AG04449 (cell line): ENCODE measurements around the gene STOM.

ENCODE experiments used
- CTCF ChIA-PET: fragments of 350-600 bp; formaldehyde crosslinking; extraction: SDS; loops from one replicate; lab custom pipeline; 2021; ENCODE audit warnings: antibody characterized with exemption; lab: Yijun Ruan, JAX
- POLR2A ChIA-PET: fragments of 400-600, 350-600 bp; formaldehyde crosslinking; extraction: SDS; loops from one replicate; lab custom pipeline; 2020; ENCODE audit warnings: antibody characterized with exemption, inconsistent platforms; lab: Yijun Ruan, JAX
- DNase-seq: peaks from one replicate; pipeline ENCODE4 v3.0.0-alpha.2; 2010; ENCODE audit warnings: low read depth, low spot score
- H3K4me3 ChIP-seq: 2 replicates; pipeline ENCODE4 v1.5.1; 2011; ENCODE audit warnings: low read depth, mild to moderate bottlenecking, control low read depth, low read length
- CTCF ChIP-seq: IDR thresholded peaks from one replicate; pipeline ENCODE4 v1.5.1; 2011; ENCODE audit warnings: mild to moderate bottlenecking, moderate library complexity, low read length, control low read depth, inconsistent platforms; ENCODE audit not compliant: insufficient read depth; ENCODE audit errors: missing control alignments

STOM gene

DNA sequence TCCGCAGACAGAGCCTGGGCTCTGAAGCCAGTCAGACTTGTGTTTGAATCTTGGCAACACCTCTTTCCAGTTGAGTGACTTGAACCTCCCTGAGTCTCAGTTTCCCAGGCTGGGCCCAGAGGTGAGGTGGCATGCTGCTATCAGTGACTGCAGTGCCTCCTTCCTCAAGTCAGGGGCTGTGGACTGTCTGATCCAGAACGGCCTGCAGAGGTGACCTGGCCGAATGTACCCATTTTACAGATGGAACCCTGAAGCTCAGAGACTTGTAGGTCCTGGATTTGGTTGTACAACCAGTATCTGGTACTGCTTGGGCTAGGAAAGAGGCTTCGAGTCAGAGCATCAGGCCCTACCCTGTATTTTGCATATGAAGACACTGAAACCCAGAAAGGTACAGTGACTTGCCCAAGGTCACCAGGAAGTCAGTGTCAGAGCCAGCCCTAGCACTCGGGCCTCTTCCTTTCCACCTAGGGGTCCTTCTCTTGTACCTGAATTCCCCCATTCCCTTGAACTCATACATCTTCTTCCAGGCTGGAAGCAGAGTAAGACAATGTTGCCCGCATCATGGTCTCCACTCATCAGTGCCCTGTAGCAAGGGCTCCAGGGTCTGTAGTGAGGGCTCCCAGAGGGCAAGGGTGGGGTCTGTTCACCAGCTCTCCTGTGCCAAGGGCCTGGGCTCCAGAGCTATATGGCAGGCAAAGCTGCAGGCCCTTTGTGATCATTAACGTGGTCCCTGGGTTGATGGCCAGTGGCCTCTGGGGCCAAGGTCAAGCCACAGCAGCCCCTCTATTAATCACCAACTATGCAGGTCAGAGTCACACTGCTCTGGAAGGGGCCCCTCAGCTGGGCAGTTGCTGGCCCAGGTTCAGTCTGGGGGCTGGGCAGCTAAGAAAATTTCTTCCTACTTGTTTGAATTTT, 73.6 kb downstream of the STOM start:
- ChIA-PET CTCF (interaction anchor here (0.8 to 16.9 kb wide), 6 partner anchors 18 to 83 kb away, joined by 3 to 231 read pairs (median 6); no protein-coding TSS in a partner anchor), POLR2A (interaction anchor here (1.4 kb wide), 1 partner anchor 9 kb away, joined by 4 read pairs; no protein-coding TSS in a partner anchor)
- DNase-seq, result no peak
- H3K4me3 ChIP-seq, result no peak overlapping the region
- no peak for TF ChIP-seq CTCF

DNA sequence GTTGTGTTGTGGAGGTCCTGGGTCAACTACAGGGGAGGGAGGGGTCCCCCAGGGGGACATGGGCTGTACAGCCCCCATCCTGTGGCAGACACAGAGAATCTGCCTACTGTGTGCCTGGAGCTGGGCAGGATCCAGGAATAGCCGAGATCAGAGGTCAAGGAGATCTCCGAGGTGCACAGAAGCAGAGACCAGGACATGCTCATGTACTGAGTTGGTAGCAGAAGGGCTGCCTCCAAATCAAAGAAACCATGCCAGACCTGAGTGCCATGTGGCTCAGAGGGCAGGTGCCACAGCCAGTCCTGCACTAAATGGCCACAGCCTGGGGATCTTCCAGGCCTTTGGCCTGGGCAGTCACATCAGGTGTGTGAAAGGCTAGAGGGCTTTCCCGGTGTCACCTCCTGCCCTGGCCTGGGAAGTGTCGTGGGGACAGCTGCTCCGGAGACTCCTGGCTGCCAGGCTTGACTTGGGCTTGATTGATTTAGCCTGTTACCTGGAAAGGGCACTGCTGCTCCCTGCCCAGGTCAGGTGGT, 74.3 kb downstream of the STOM start:
- CTCF ChIA-PET, result interaction anchor here (0.8 to 16.9 kb wide), 6 partner anchors 17 to 82 kb away, joined by 3 to 231 read pairs (median 6); no protein-coding TSS in a partner anchor
- H3K4me3 ChIP-seq, result no peak overlapping the region
- no peak for TF ChIP-seq CTCF
- no peak for DNase-seq
- POLR2A ChIA-PET, result interaction anchor here (1.4 kb wide), 1 partner anchor 9 kb away, joined by 4 read pairs; no protein-coding TSS in a partner anchor

- ChIA-PET POLR2A (no interaction called here), CTCF (interaction anchor here (1.0 to 16.9 kb wide), 5 partner anchors 11 to 82 kb away, joined by 4 to 231 read pairs (median 6); no protein-coding TSS in a partner anchor)
- no peak for DNase-seq
- no peak overlapping the region for H3K4me3 ChIP-seq
- TF ChIP-seq CTCF, result no peak
Measured at GRCh38 chr9:121294866-121295661, 75.0 kb downstream of the STOM start.

DNA sequence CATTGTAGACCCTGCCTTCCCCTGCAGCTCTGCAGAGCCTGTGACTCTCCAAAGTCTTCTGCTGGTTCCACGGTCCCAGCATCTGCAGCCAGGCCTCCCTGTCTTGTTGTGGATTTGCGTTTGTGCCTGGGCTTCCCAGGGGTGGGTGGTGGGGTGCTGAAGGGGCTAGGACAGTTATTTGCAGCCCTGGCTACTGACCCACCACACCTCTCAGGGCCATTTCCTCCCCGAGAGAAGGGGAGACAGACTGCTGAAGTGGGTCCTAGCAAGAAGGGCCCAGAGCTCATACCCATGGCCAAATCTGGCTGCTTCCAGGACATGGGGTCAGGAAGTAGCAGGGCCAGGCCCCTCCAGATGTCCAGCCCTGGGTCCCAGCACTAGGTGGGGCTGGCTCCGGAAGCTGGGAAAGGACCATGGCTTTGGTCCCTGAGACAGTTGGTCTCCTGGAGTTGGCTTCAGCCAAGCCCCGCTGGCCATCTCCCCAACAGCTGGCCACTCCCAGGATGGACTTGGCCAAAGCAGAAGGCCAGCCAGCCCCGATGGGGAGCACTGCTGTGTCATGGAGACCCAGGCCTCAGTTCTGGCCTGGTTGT, 75.8 kb downstream of the STOM start:
- no peak for DNase-seq
- no peak for TF ChIP-seq CTCF
- ChIA-PET POLR2A (interaction anchor here (0.6 kb wide), 1 partner anchor 15 kb away, joined by 4 read pairs; no protein-coding TSS in a partner anchor), CTCF (interaction anchor here (0.8 to 1.8 kb wide), 5 partner anchors 12 to 82 kb away, joined by 3 to 7 read pairs (median 5); no protein-coding TSS in a partner anchor)
- no peak overlapping the region for H3K4me3 ChIP-seq

DNA sequence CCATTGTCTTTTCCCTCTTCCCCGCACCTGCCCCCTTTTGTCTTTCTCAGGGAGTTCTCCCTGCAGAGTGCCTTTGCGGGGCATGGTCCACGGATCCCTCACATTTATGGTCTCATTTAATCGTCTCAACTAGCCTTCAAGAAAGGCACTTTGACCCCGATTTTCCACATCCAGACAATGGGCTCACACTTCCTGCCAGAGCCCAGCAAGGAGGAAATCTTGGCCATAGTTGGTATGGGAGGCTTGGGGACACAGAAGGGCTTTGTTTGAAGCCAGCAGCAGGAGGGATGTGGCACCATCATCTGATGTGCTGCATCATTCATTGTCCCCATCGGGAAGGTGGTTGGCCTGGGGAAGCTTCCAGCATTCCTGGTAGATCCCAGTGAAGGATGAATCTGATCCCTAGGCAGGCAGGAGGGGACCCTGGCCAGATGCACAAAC, 77.2 kb downstream of the STOM start:
- CTCF ChIA-PET, result no interaction called here
- POLR2A ChIA-PET, result no interaction called here
- no peak for DNase-seq
- TF ChIP-seq CTCF, result no peak
- no peak overlapping the region for H3K4me3 ChIP-seq
